Measurements from ENCODE around the gene PURB. TPM values are rescaled to one million over a fixed set of nuclear protein-coding genes. Genes with fewer than 3 reads are reported as not detected.

The PURB gene
- total RNA-seq, 4 donors from 2014 or later: 13.0 to 18.7 (median 15.9) TPM

- no peak for ATAC-seq
- intact Hi-C loops (cut with DNase I; ENCODE audit: low total_unique reads): no loop called here
- TF ChIP-seq, protein P1, sequence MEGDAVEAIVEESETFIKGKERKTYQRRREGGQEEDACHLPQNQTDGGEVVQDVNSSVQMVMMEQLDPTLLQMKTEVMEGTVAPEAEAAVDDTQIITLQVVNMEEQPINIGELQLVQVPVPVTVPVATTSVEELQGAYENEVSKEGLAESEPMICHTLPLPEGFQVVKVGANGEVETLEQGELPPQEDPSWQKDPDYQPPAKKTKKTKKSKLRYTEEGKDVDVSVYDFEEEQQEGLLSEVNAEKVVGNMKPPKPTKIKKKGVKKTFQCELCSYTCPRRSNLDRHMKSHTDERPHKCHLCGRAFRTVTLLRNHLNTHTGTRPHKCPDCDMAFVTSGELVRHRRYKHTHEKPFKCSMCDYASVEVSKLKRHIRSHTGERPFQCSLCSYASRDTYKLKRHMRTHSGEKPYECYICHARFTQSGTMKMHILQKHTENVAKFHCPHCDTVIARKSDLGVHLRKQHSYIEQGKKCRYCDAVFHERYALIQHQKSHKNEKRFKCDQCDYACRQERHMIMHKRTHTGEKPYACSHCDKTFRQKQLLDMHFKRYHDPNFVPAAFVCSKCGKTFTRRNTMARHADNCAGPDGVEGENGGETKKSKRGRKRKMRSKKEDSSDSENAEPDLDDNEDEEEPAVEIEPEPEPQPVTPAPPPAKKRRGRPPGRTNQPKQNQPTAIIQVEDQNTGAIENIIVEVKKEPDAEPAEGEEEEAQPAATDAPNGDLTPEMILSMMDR (IDR thresholded peaks at IDR 0.05 in 4 of 5, conservative IDR thresholded peaks at IDR 0.05 in 1 of 5): no peak
- no peak for TF ChIP-seq POLR2A (IDR thresholded peaks at IDR 0.05)
- Histone ChIP-seq H3K9me3 (no peaks in the 10 kb centered on the region), H3K27me3 (no peaks in the 10 kb centered on the region), H3K4me3 (no peak overlapping the region), H3K36me3 (no peaks in the 10 kb centered on the region), H3K27ac (no peak overlapping the region), H3K4me1 (no peaks in the 10 kb centered on the region)
- in situ Hi-C loops (cut with MboI; ENCODE audit: low sequenced_read_pairs in 4 of 4): loop anchor here in 3 of 4 donors (5.0 kb wide), 2 partner anchors 53 to 58 kb away; no protein-coding TSS in a partner anchor
- no peak for DNase-seq
Measured at GRCh38 chr7:44914992-44915607, 29.8 kb upstream of the PURB start.

GRCh38 chr7:44912775-44913347 lies 27.5 kb upstream of the PURB start:
- H3K27me3 ChIP-seq: no peaks in the 10 kb centered on the region
- in situ Hi-C loops (cut with MboI; ENCODE audit: low sequenced_read_pairs in 4 of 4): no loop called here

GRCh38 chr7:44911911-44912310 lies 26.6 kb upstream of the PURB start:
- no peaks in the 10 kb centered on the region for H3K4me1 ChIP-seq
- H3K4me3 ChIP-seq: no peak overlapping the region
- TF ChIP-seq, protein P1 (IDR thresholded peaks at IDR 0.05 in 4 of 5, conservative IDR thresholded peaks at IDR 0.05 in 1 of 5): no peak
- TF ChIP-seq POLR2A (IDR thresholded peaks at IDR 0.05): no peak
- in situ Hi-C loops (cut with MboI; ENCODE audit: low sequenced_read_pairs in 4 of 4) (no loop called here), intact Hi-C loops (cut with DNase I; ENCODE audit: low total_unique reads) (no loop called here)
- H3K36me3 ChIP-seq: no peaks in the 10 kb centered on the region
- no peaks in the 10 kb centered on the region for H3K9me3 ChIP-seq
- H3K27me3 ChIP-seq: no peaks in the 10 kb centered on the region
- no peak for DNase-seq
- ATAC-seq: no peak
- peak overlapping the region in 1 of 4 donors; percentile 54 for H3K27ac ChIP-seq

More at GRCh38 chr7:44912775-44913347, 27.5 kb upstream of the PURB start:
- intact Hi-C loops (cut with DNase I; ENCODE audit: low total_unique reads): no loop called here
- Histone ChIP-seq H3K9me3 (no peaks in the 10 kb centered on the region), H3K4me1 (no peaks in the 10 kb centered on the region), H3K36me3 (no peaks in the 10 kb centered on the region), H3K4me3 (no peak overlapping the region), H3K27ac (peak overlapping the region in 1 of 4 donors; percentile 54)
- peak in 1 of 2 donors; percentile 48 for DNase-seq
- no peak for TF ChIP-seq POLR2A (IDR thresholded peaks at IDR 0.05)
- TF ChIP-seq, protein P1 (IDR thresholded peaks at IDR 0.05 in 4 of 5, conservative IDR thresholded peaks at IDR 0.05 in 1 of 5): no peak
- peak; percentile 19 to 79 for ATAC-seq

DNA sequence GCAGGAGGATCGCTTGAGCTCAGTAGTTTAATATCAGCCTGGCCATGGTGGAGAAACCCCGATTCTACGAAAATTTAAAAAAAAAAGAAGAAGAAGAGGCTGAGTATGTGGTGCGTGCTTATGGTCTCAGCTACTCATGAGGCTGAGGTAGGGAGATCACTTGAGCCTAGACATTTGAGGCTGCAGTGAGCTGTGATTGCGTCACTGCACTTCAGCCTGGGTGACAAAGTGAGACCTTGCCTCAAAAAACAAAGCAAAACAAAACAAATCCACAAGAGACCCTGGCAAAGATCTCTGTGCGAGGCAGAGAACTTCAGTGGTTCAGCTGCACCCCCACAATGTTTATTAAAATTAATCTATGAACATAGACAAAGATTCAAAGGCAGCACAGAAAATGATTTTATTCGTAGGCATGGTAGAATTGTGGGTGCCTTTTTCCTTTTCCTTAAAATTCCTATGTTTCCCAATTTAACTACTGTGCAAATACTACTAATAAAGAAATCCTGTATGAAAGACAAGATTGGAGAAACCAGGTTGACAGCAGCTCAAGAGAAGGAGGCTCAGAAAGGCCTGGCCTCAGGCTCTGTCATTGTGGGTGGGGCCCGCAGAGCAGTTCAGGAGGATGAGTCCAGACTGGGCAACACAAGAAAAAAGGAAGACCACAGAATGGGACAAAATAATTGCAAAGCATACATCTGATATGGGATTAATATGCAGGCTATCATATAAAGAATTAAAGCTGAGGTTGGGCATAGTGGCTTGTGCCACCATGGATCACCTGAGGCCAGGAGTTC lies 24.5 kb upstream of the PURB start:
- Histone ChIP-seq H3K27ac (no peak overlapping the region), H3K27me3 (no peaks in the 10 kb centered on the region), H3K4me3 (no peak overlapping the region), H3K9me3 (no peaks in the 10 kb centered on the region), H3K36me3 (no peaks in the 10 kb centered on the region), H3K4me1 (no peaks in the 10 kb centered on the region)
- intact Hi-C loops (cut with DNase I; ENCODE audit: low total_unique reads): no loop called here
- in situ Hi-C loops (cut with MboI; ENCODE audit: low sequenced_read_pairs in 4 of 4): no loop called here
- no peak for TF ChIP-seq POLR2A (IDR thresholded peaks at IDR 0.05)
- TF ChIP-seq, protein P1 (IDR thresholded peaks at IDR 0.05 in 4 of 5, conservative IDR thresholded peaks at IDR 0.05 in 1 of 5): no peak
- ATAC-seq: no peak
- no peak for DNase-seq

Measured in gastrocnemius medialis (tissue), 4 donors.